Epithelial cell of proximal tubule (primary cell): ENCODE results near the gene PLEKHA4. TPM values are rescaled to one million over a fixed set of nuclear protein-coding genes. Genes with fewer than 3 reads are reported as not detected.

Experiments
- DNase-seq: peaks from one replicate; pipeline ENCODE4 v3.0.0-alpha.2; 2011; ENCODE audit warnings: low read depth
- H3K4me3 ChIP-seq: 2 replicates; pipeline ENCODE4 v1.5.1; 2011; ENCODE audit warnings: low read depth, mild to moderate bottlenecking, low read length
- CTCF ChIP-seq: conservative IDR thresholded peaks from 2 replicates; pipeline ENCODE4 v1.5.1; 2012; ENCODE audit warnings: low read depth, mild to moderate bottlenecking, low read length
- total RNA-seq: library from RNA; depleted of rRNA; stranded (reverse); fragments of >200 nt; gene quantifications from 2 replicates; pipeline ENCODE4 v1.2.3, GENCODE V29; 2015

Gene PLEKHA4
- total RNA-seq, 1 donor from 2014 or later: 5.0 TPM

- DNase-seq: no peak
- H3K4me3 ChIP-seq: no peak overlapping the region
- no peak for TF ChIP-seq CTCF
These were observed 68.8 kb downstream of the PLEKHA4 start for GRCh38 chr19:48799358-48800300.

GRCh38 chr19:48798937-48799336, 69.5 kb downstream of the PLEKHA4 start:
- DNase-seq: no peak
- no peak overlapping the region for H3K4me3 ChIP-seq
- TF ChIP-seq CTCF: no peak

- no peak for DNase-seq
- TF ChIP-seq CTCF: no peak
- no peak overlapping the region for H3K4me3 ChIP-seq
These were observed 71.3 kb downstream of the PLEKHA4 start for GRCh38 chr19:48797103-48797502.

GRCh38 chr19:48796298-48797083, 71.9 kb downstream of the PLEKHA4 start:
- no peak overlapping the region for H3K4me3 ChIP-seq
- TF ChIP-seq CTCF: no peak
- DNase-seq: no peak

GRCh38 chr19:48795685-48796070, 72.7 kb downstream of the PLEKHA4 start:
- H3K4me3 ChIP-seq: no peak overlapping the region
- TF ChIP-seq CTCF: no peak
- DNase-seq: no peak

- DNase-seq: peak; percentile 66
- TF ChIP-seq CTCF: peak; percentile 96
- H3K4me3 ChIP-seq: peak overlapping the region; percentile 49
These were observed 73.2 kb downstream of the PLEKHA4 start for GRCh38 chr19:48795055-48795684.
